GM19328 (cell line): Measurements from ENCODE around the gene ATG9B.
A peak's percentile ranks its signal among the peaks of the same experiment; 100 is the strongest.
"Not testable (repeated sequence)": the region's sequence is repeated elsewhere in the genome, so short reads cannot be mapped to it uniquely, and the experiment has no call there.

Source experiments
- ATAC-seq: cut with Tn5 transposase; IDR thresholded peaks from one replicate; pipeline ENCODE4 v1.9.1; 2021; ENCODE audit warnings: mild to moderate bottlenecking, moderate library complexity; ENCODE audit not compliant: unreplicated experiment

The ATG9B gene

GRCh38 chr7:151059367-151060112 is 35.2 kb upstream of the ATG9B start, which contains the start of gene SLC4A2:
Gene SLC4A2 (plus strand): TSS chr7:151059589. CDS start chr7:151061988, 2,399 bp downstream.
- no peak for ATAC-seq

- no peak for ATAC-seq
These were observed 34.6 kb upstream of the ATG9B start for GRCh38 chr7:151058781-151059366.

DNA sequence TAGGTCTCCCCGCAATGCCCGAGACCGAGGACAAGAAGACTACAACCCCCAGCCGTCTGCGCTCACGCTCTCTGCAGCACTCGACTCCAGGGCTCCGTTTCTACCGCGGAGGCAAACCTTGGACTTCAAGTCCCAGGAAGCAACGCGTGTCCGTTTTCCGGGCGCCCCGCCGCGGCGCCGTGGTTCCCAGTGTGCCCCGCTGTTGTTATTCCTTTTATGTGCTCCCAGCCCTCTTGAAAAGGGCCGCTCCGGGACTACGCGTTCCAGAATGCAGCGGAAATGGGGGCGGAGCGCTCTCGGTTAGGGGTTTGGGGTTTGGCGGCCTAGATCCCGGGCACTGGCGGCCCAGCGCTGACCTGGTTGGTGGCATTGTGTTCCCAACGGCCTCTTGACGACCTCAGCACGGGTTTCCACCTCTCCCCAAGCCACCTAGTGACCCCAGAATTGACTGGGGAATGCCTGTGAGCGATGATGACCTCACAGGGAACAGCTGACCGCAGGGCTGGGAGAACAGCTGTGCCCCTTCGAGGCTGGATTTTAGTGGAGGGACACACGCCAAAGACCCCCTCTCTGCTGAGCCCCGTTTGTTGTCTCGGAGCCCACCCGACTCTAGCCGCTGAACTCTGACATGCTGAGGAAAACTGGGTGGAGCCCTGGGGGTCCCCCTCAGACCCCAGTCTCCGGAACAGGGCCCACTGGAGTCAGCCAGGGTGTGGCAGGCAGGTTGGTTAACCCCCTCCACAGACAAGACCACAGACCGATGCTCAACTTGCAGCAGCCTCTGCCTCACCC is 33.9 kb upstream of the ATG9B start:
- peak; percentile 89 for ATAC-seq

DNA sequence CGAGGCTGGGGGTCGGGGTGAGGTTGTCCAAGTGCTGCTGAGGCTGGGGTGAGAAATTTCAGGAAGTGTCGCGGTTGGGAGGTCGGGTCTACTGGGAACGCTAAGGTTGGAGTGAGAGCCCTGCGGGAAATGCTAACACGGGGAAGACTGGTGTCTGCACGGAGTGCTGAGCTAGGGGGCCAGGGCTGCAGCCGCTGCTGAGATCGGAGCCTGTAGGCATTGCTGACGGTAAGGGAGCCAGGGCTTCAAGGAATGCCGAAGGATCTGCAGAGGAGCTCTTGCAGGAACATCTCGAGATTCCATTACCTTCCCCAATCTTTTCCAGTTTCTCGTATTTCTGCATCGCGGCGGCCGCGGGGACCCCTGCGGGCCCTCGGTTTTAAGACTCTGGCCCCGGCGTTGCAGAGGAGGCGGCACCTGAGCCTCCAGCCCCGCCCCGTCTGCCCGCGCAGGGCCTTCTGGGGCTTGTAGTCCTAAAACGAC is 33.3 kb upstream of the ATG9B start, which contains the start of gene CDK5:
TSS of gene CDK5 (minus strand) at position 392 of the 483 bp plus-strand sequence. CDS start at position 343, 49 bp downstream.
- peak; percentile 12 for ATAC-seq

- ATAC-seq: no peak
These were observed 32.6 kb upstream of the ATG9B start for GRCh38 chr7:151056666-151057505.

GRCh38 chr7:151056283-151056665 is 32.0 kb upstream of the ATG9B start:
- ATAC-seq: no peak

- ATAC-seq: no peak
These were observed 29.5 kb upstream of the ATG9B start for GRCh38 chr7:151053751-151054150.

- no peak for ATAC-seq
These were observed 28.8 kb upstream of the ATG9B start for GRCh38 chr7:151053096-151053495.

- no peak for ATAC-seq
These were observed 26.8 kb upstream of the ATG9B start for GRCh38 chr7:151051108-151051507.

DNA sequence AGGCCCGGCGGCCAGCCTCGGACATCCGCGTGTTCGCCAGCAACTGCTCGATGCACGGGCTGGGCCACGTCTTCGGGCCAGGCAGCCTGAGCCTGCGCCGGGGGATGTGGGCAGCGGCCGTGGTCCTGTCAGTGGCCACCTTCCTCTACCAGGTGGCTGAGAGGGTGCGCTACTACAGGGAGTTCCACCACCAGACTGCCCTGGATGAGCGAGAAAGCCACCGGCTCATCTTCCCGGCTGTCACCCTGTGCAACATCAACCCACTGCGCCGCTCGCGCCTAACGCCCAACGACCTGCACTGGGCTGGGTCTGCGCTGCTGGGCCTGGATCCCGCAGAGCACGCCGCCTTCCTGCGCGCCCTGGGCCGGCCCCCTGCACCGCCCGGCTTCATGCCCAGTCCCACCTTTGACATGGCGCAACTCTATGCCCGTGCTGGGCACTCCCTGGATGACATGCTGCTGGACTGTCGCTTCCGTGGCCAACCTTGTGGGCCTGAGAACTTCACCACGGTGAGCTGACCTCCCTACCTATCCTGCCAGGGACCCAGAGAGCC is 24.7 kb upstream of the ATG9B start:
- ATAC-seq: no peak

GRCh38 chr7:151047976-151048815 is 23.9 kb upstream of the ATG9B start, which contains the start of gene ASIC3:
Gene ASIC3 (plus strand): TSS chr7:151048531. CDS start chr7:151048886, 355 bp downstream.
- ATAC-seq: no peak

DNA sequence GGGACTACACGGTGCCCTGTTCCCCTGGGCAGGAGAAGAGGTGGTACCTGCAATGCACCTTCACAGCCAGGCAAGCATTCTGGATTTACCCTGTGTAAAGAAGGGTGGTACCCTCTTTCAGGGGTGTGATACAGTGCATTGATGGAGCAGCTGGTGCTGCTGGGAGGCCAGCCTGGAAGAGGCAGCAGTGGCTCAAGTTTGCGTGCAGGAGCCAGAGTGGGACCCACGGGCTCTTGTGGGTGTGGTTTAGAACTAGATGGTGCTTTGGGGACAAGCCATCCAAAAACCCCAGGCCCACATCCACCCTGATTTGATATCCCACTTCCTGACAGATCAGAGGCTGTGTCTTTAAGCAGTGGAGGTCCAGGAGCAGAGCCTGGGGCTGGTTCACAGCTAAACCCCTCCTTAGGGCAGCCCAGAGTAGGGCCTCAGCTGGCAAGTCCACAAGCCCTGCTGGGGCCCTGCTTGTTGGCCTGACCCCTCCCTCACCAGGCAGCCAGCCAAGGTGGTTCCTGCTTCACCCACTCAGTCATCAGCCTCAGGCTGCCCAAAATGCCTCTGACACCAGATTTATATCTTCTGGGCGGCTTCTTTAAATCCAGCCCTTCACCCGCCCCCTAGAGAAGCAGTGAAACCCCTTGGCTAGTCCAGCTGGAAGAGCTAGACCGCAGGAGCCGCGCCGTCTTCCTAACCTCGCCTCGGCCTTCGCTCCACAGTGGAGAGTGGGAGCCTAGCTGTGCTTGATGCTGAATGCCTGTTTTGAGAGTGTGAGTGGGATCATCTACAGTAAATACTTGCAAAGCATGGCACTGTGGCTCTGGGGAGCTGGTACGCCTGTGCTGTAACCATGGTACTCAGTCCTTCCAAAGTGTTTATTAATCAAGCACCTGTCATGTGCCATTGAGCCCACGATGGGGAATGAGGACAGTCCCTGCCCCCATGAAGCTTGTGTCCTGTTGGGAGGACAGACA is 22.6 kb upstream of the ATG9B start:
- ATAC-seq: no peak

DNA sequence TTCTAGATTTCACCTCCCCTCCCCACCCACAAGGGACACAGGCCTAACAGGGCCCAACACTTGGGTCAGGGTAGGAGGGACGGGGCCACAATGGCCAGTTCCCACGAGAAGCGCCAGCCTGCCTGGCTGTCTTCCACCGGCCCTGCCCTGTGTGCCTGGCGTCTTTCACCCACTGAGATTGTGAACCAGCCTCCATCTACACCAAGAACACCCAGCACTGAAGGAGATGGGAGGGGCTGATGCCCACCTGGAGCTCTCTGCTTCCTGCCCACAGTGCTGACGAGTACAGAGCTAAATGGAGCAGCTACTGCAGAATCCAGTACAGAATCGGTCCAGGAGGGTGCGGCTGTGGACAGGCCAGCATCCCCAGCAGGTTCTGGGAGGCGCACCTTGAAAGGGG is 21.7 kb upstream of the ATG9B start:
- ATAC-seq: no peak

DNA sequence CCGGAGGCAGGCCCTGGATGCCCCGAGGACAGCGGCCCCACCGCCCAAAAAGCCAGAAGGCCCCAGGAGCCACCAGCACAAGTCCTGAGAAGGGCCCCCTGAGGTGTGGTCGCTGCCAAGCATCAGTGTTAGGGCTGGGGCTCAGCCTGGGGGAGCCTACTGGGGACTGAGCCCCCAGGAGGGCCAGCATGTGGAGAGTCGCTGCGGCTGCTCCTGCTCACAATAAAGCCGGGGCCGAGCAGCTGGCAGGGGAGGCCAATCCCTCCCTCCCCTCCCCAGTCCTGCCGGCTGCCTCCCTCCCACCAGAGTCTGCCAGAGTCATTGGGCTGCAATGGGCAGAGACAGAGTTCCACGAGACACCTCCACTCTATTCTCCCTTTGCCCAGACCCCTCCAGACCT is 21.0 kb upstream of the ATG9B start:
- no peak for ATAC-seq

DNA sequence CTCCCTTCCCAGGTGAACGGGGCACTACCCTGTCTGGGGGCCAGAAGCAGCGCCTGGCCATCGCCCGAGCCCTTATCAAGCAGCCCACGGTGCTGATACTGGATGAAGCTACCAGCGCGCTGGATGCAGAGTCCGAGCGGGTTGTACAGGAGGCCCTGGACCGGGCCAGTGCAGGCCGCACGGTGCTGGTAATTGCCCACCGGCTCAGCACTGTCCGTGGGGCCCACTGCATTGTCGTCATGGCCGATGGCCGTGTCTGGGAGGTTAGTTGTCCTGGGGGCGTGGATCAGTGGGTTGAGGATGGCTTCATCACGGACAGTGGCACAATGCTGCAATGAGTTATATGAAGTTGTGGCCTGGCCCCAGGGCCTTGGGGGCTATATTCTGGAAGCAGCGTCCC is 19.7 kb upstream of the ATG9B start:
- ATAC-seq: no peak

DNA sequence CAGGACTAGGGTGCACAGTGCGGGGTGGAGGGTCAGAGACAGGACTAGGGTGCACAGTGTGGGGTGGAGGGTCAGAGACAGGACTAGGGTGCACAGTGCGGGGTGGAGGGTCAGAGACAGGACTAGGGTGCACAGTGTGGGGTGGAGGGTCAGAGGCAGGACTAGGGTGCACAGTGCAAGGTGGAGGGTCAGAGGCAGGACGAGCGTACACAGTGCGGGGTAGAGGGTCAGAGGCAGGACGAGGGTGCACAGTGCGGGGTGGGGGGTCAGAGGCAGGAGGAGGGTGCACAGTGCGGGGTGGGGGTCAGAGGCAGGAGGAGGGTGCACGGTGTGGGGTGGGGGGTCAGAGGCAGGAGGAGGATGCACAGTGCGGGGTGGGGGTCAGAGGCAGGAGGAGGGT is 19.2 kb upstream of the ATG9B start:
- not testable (repeated sequence) for ATAC-seq

DNA sequence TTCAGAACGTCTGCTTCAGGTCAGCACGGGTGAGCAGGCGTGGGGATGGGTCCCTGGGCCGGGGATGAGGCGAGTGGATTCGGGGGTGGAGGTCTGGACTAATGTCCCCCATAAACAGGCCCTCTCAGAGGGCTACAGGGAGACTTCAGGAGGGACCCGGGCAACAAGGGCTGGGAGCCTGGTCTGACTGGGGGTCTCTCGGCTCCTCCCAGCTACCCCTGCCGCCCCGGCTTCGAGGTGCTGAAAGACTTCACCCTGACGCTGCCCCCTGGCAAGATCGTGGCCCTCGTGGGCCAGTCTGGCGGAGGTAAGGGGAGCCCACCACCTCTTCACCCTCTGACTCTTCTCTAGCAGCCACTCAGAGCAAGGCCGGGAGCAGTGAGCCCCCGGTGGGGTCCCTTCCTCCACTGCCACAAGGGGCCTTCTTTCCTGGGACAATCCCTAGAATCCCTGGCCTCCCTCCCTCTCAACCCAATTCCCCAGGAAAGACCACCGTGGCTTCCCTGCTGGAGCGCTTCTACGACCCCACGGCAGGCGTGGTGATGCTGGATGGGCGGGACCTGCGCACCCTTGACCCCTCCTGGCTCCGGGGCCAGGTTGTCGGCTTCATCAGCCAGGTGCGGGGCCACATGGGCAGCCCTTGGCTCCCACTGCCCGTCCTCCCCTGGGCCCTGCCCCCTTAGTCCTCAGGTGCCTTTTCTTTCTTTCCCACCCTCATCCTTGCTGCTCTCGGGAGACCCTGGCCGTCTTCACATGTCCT is 16.5 kb upstream of the ATG9B start:
- no peak for ATAC-seq
